SW480 (cell line): ENCODE results near the gene ESRP2.

Source experiments
- DNase-seq: peaks from one replicate; pipeline ENCODE4 v3.0.0-alpha.2; 2016; ENCODE audit warnings: low spot score

Gene ESRP2

DNA sequence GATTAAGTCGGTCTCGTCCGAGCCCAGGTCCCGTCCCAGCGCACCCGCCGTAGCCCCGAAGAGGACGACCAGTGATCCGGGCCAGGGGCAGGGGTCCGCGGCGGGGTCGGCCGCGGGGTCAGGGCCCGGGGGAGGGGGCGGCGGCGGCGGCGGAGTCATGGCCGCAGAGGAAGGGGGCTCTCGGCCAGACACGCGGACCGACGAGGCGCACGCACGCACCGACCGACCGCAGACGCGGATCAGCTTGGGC lies at the start of gene ESRP2:
TSS of gene ESRP2 (minus strand) at position 241 of the 250 bp plus-strand sequence. CDS start at position 159, 82 bp downstream.
- no peak for DNase-seq

DNA sequence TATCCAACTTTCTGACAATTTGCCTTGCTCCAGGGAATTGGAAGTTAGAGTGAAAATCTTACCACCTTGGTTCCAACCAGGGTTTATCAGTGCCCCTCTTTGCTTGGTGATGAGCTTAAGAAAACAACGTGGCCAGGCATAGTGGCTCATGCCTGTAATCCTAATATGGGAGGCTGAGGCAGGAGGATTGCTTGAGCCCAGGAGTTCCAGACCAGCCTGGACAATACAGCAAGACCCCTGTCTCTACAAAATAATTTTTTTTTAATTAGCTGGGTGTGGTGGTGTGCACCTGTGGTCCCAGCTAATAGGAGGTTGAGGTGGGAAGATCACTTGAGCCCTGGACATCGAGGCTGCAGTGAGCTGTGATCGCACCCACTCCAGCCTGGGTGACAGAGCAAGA lies 49.8 kb upstream of the ESRP2 start:
- no peak for DNase-seq

DNA sequence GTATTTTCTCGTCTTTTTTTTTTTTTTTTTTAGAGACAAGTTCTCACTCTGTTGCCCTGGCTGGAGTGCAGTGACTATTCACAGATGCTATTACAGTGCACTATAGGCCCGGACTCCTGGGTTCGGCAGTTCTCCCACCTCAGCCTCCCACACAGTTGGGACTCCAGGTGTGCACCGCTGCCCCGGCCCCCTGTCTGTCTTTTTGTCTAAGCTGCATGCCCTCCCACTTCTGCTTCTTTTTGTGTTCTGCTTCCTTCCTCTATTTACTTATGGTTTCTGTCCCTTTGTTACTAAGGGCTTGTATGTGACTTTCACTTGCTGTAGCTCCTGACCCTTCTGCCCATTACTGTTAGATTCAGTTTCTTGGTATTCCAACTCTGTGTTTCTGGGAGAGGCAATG lies 48.9 kb upstream of the ESRP2 start:
- no peak for DNase-seq

DNA sequence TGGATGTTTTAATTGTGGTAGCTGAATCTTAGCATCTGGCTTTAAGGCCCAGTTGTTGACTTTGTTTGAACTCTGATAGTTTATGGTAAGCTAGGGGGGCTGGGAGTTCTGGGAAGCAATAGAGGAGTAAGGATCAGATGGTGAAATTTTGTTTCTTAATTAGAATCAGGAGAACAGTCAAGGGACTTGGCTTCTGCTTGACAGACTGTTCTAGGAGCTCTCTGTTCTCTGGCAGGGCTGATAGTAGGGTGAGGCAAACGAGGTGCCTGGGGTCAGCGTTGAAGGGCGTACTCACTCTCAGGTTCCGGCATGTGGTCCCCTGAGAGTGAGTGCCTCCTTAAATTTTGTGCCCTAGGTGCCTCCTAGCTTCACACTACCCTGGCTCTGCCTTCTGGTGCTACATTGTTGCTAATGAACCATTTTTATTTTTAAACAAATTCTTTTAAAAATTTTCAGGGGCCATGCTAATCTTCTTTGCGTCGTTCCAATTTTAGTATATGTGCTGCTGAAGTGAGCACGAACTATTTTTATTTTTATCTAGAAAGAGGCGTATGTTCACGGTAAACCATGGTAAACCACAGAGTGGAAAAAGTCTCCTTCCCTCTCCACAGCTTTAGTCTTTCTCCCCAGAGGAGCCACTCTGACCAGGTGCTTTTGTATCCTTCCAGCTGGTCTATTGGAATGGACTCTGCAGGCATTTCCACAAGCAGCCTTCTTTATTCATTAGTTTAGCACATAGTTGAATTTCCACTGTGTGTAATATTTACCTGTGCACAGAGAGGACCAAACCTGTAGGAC lies 48.1 kb upstream of the ESRP2 start:
- DNase-seq = no peak

DNA sequence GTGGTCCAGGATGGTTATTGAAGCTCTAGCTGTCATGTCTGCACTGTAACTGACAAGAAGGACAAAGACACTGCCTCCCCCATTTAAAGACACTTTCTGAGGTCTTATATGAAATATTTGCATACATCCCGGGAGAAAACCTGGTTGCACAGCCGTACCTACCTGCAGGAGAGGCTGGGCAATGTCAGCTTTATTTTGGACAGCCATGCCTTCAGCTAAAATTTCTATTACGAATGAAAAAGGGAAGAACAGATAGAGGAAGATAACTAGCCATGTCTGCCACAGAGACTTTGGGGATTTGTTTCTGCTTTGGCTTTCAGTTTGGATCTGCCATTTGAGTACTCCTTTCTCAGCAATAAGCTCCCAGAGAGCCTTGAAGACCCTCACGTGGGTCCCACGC lies 47.4 kb upstream of the ESRP2 start:
- DNase-seq = no peak

DNA sequence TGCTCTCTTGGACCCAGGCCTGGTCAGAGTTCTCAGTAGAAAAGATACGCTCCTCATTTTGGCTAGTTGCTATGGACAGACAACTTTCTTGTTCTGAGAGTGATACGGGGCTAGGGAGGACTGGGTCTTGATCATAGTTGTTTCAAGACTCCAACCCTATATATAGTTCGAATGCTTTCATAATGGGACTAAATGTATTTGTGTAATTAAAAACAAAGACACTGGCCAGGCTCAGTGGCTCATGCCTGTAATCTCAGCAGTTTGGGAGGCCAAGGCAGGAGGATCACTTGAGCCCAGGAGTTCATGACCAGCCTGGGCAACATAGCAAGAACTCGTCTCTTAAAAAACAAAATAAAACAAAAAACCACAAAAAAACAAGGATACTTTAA lies 46.1 kb upstream of the ESRP2 start:
- DNase-seq = no peak

DNA sequence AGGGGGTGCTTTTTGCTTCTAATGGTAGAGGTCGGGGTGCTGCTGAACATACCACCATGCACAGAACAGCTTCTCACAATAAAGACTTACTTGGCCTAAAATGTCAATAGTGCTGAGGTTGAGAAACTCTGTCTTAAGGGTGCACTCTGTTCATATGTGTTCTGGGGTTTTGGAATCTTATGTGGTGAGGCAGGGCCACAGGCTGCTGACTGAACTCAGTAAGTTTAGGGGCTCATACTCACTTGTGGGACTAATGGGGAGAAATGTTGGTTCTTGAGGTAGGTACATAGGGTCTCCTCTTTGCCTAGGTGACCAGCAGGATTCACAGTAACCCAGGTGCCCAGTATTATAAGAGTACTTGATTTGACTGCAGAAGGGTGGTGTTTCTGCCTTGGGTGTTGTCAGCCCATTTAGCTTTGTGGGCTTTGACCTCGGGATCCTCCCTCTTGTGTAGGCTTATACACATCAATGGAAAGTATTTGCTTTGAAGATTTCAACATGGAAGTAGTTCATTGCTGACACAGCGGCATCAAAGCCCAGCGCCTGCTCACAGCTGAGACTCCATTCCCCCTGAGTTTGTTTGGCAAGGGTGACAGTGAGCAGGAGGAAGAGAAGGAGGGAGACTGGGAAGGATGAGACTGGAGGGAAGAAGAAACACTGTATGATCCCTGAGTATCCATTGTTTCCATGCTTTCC lies 45.6 kb upstream of the ESRP2 start:
- DNase-seq = peak; percentile 65

DNA sequence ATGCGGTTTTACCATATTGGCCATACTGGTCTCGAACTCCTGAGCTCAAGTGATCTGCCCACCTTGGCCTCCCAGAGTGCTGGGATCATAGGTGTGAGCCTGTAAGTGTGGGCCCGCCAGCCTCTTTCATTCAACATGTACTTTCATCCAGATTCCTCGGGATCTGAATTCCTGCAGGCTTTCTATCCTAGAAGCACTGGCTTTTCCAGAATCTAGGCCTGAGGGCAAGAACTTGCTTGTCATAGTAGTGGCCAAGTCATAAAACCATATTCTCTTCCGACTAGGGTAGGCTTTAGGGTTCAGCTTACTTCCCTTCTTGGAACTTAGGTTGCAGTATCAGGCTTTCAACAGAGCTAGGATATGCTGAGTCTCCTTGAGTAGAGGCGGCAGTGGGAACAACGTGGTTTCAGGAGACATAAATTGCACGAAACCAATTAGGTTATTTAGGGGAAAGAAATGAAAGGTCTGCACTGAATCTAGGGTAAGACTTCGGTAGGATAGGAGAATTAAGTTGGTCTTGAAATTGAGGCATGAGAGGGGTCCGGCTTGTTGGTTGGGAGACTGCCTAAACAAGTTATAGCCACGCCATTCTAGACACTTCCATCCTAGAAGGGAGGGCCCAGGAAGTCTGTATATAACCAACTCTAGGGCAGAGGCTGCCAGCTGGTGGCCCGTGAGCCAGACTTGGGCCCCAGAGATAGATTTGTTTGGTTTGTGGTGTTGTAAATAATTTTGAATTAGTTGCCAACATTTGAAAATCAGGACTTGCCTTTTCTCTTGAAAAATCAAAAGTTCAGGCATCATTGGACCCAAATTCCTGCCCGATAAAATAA lies 44.0 kb upstream of the ESRP2 start:
- no peak for DNase-seq

DNA sequence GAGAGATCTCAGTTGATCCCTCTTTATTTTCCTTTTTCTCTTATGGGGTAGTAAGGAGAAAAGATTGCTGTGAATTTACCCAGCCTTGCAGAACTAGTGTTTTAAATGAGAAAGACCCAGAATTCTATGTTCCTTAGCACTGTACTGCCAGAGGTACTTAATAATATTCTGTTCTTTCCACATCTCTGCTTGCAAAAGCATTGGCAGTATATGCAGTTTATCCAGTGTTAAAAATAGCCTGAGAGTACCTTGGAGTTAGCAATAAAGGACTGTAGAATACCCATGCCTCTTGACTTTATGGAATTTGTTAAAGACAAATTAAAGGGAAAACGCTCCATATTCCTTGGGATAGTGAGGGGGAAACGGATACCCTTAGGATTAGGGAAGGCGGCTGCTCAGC lies 40.3 kb upstream of the ESRP2 start:
- DNase-seq = no peak

DNA sequence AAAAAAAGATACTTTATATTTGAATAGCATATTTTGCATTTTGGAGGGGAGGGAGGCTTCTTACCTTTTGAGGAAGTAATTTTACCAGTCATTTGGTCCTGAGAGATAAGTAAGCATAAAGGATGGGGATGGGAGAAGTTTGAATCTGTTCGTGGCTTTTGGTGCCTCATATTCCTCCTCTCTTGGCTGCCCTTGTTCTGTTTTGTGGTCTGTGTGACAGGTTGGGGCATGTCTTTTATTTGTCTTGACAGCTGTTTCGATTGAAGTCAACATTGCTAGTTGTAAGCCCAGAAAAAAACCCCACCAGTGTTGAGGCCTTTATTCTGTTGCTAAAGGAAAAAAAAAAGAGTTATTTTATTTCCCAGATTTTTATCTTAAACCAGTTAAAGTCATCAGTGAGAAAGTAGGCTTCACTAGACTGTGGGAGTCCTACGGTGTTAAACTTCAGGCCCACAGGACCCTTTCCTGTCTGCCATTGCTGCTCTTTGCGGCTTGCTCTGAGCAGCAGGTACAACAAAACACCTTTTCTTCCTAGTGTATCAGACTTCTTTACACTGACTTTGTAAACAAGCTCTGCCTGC lies 39.8 kb upstream of the ESRP2 start:
- DNase-seq = peak; percentile 32

DNA sequence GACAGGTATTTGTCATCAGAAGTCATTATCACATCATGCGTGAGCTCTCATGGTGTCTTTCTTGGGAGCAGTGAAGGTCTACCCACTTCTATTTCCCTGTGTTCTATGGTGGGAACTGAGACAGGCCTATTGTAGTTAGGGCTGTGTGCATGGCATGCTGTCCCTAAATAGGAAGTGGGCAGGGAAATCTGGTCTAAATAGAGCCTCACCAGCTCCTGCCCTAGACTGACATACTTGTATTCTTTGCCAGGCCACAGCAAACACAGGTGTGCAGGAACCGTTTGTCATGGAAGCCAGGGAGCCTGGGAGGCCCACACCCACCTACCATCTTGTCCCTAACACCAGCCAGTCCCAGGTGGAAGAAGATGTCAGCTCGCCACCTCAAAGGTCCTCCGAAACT lies 38.5 kb upstream of the ESRP2 start:
- no peak for DNase-seq

DNA sequence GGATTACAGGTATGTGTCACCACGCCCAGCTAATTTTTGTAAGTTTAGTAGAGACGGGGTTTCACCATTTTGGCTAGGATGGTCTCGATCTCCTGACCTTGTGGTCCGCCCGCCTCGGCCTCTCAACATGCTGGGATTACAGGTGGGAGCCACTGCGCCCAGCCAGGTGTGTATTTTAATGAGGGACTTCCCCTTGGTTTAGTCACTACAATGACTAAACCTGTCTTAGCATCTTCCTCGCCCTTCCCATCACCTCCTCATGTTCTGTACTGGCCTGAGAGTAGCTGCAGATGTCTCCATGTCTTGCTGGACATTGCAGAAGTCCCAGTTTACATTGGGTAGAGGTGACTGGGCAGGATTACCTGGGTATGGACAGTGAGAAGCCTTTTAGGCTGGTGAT lies 38.0 kb upstream of the ESRP2 start:
- DNase-seq = no peak

DNA sequence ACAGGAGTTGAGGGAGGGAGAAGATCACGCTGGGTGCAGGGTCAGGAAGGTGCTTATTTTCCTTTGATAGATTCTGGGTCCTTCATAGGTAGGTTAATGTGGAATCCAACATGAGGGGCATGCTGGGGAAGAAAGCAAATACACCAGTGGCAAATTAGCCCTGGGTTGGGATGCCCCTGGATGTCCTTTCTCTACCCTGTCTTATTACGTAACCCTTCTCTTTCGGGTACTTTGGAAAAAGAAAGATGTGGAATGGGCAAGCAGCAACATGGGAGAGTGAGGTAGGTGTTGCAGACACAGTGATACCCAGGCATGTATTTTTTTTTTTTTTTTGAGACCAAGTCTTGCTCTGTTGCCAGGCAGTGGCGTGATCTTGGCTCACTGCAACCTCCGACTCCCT lies 37.5 kb upstream of the ESRP2 start:
- DNase-seq = no peak

DNA sequence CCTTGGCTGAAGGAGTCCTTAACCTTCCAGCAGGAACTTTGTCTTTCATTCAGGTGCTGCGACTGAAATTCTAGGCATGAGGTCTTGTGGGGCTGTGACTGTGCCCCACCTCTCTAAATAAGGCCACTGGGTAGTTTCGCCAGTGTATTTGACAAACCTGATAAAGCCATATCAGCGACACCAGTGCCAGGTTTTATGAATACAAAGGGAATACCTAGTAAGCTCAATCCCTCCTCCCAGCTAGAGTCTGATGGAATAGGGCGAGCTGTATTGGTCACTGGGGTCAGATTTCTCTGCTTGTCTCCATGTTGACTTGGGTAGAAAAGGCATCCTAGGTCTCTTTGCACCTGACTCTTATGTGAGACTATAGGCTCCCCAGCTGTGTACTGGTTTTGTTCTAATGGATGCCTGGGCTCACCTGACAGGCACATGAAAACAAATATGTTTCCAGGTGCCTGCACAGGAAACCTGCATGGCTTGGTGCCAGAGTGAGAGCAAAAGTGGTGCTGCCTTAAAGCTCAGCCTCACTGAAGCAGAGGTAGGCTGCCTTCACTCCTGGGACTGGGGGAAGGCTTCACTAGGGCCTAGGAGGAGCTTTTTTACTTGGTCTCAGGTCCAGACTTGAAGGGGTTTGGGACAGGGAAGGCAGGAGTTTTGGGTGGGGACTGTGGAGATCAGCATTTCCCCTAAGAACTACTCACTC lies 36.7 kb upstream of the ESRP2 start:
- DNase-seq = no peak

DNA sequence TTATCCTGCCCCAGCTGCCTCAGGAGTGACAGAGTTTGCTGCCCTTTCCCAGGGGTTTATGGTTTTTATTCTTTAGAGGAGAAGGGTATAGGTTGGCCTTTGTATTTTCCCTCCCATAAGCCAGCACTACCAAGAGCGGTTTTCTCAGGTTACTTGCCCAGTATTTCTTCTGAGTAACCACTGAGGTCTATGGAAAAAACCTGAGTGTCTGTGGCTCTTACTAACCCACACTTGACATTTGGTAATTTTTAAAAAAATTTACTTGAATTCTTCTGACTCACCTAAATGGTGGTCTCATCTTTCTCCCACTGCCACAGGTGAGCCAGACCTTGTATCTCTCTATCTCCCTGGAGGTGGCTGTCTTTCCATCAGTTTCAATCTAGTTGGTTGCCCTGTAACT lies 34.4 kb upstream of the ESRP2 start:
- DNase-seq = no peak

DNA sequence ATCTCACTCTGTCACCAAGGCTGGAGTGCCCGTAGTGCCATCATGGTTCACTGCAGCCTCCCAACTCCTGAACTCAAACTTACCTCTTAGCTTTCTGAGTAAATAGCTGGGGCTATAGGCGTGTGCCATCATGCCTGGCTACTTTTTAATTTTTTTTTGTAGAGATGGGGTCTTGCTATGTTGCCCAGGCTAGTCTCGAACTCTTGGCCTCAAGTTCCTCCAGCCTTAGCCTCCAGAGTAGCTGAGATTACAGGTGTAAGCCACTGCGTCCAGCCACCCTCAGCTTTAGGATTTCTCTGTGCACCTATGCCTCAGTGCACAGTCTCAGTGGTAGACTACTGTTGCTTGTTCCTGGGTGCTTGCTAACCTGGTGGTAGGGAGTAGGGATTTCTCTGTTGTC lies 33.9 kb upstream of the ESRP2 start:
- DNase-seq = no peak

DNA sequence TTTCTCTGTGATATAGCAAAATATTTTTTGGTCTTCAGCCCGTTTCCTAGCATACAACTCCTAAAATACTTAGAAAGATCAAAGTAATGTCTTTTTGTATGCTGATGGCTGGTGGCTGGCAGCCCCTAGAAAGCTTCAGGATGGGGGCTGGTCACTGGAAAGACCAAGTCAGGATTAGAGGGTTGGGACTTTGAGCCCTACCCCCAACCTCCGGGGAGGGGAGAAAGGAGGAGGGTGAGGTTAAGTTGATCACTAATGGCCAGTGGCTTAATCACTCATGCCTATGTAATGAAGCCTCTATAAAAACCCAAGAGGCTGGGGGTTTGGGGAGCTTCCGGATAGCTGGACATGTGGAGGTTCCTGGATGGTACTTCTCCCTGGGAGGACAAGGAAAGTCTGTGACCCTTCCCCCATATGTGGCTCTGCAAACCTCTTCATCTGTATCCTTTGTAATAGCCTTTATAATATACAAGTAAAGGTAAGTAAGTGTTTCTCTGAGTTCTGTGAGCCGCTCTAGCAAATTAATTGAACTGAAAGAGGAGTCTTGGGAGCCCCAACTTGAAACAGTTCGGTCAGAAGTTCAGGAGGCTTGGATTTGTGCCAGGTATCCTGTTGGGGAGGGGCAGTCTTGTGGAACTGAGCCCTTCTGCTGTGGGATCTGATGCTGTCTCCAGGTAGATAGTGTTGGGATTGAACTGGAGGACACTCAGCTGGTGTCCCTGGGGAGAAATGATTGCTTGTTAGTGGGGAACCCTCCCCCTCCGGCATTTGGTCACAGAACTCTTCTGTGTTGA lies 31.9 kb upstream of the ESRP2 start:
- DNase-seq = no peak

DNA sequence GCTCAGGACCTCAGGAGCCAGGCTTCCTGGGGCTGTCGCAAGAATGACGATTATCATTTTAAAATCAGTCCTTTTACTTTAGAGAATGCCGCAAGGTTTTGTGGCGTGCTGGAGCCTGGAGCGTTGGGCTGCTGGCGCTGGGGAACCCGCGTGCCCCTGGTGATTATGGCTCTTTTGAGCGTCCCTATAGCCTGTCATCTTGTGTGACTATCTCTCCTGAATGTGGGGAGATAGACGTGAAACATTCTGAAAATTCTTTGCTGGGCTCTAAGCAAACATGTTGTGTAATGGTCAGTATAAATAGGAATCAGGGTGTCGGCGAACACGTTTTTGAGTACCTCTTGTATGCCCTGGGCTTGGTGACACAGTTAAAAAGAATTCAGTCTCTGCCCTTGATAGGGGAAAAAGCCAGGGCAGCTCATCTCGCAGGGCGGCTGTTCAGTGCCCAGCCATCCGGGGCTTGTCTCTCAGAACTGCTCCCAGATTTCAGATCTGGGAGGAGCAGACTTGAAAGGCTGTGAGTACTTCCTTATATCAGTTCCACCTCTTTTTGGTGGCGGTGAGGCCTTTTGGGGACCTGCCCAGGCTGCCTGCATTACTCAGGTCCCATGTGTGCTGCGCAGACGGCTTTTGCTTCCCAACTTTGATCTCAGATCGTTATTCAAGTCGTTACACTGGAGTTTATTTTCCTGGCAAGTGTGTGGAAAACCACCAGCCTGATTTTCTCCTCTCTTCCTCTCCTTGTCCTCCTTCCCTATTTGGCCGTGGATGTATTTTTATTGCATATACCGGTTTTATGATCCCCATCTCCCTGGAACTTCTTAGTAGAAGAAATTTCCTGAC lies 29.4 kb upstream of the ESRP2 start:
- DNase-seq = peak; percentile 93

DNA sequence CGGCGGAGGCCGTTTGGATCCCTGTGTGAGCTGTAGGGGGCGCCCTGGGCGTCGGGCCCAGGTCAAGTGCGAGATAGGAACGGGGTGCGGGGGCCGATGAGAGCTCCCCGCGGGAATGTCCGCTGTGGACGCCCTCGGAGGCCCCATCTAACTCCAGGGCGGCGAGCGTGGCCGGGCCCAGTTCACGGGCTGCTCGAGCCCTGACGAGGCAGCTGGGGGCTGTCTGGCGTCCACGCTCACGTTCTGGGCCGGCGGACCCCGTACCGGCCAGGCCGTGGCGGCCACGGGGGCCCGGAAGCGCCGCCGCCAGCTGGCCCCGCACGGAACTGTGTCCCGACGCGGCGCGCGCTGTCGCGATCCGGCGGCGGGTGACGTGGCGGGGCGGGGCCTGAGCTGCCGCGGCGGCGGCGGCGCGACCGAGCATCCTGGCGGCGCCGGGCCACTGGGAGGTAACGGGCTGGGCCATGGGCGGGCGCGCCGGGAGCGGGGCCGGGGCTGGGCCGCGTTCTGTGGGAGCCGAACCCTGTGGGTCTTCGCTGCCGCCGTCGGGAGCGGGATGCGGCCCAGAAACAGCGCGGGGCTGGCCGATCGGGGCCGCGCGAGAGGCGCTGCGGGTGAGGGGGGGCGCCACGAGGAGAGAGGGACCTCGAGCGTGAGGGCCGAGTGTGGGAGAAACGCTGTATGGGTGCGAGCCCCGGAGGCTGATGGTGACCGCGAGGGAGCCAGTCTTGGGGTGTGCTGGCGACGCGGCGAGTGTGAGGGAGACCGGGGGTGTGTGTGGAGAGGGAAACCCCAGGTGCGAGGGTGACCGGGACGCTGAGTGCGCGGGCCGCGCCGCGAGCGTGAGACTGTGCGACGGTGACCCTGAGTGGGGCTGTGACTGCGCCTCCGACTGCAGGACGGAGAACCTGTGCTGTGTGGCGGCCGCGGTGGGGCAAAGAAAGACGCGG lies 28.5 kb upstream of the ESRP2 start, which contains the start of gene SLC7A6:
TSS of gene SLC7A6 (plus strand) at position 399 of the 950 bp plus-strand sequence. CDS start 10,201 bp downstream, outside the sequence.
- DNase-seq = peak; percentile 86
